B cell (primary cell): ENCODE measurements around the gene ANGPTL2. TPM values are rescaled to one million over a fixed set of nuclear protein-coding genes. Genes with fewer than 3 reads are reported as not detected.

Source experiments
- ATAC-seq: fragments of 200-7000 bp; cut with Tn5 transposase; one replicate; pipeline ENCODE4 v1.10.0; 2021; ENCODE audit warnings: low read depth, mild to moderate bottlenecking, moderate number of reproducible peaks, moderate library complexity
- CTCF ChIA-PET: fragments of 350-600 bp; sonication (Branson Sonifier 250); formaldehyde crosslinking; loops from one replicate; lab custom pipeline; 2021; ENCODE audit warnings: antibody characterized with exemption, inconsistent platforms; lab: Charles Lee
- POLR2A ChIA-PET: fragments of 350-600 bp; sonication (Branson Sonifier 250); formaldehyde crosslinking; loops from one replicate; lab custom pipeline; 2021; ENCODE audit warnings: antibody characterized with exemption; lab: Charles Lee
- DNase-seq: peaks from one replicate; pipeline ENCODE4 v3.0.0; 2013
- H2AFZ ChIP-seq: 2 replicates; pipeline ENCODE4 v1.6.1; 2012; ENCODE audit warnings: mild to moderate bottlenecking, low read depth, low read length; ENCODE audit not compliant: insufficient read depth, poor library complexity, severe bottlenecking
- H3K27ac ChIP-seq, 2 donors: 1 replicate in 1 of 2; 2 replicates in 1 of 2; pipeline ENCODE4 v1.5.1; 2012 to 2013; ENCODE audit warnings: low read length in 2 of 2, mild to moderate bottlenecking in 2 of 2, moderate library complexity in 1 of 2
- H3K27me3 ChIP-seq, 4 experiments: fragments of 200-600 bp in 1 of 4; sonication (generic) in 1 of 4; replicated peaks in 1 of 4; 1 replicate in 2 of 4; 2 replicates in 2 of 4; pipeline versions ENCODE4 v1.6.1 to v1.7.0; 2013 to 2016; ENCODE audit warnings: low read length in 3 of 4, mild to moderate bottlenecking in 2 of 4, mixed read lengths in 1 of 4, moderate library complexity in 1 of 4; ENCODE audit not compliant: insufficient read depth in 4 of 4, control insufficient read depth in 3 of 4; ENCODE audit errors: control extremely low read depth in 1 of 4
- H3K36me3 ChIP-seq, 2 experiments: replicated peaks in 1 of 2; 1 replicate in 1 of 2; 2 replicates in 1 of 2; pipeline versions ENCODE4 v1.6.1 to v1.7.1; 2013; ENCODE audit warnings: low read length in 1 of 2; ENCODE audit not compliant: insufficient read depth in 2 of 2, control insufficient read depth in 1 of 2; ENCODE audit errors: control extremely low read depth in 1 of 2, extremely low read depth in 1 of 2
- H3K4me1 ChIP-seq, 2 donors: fragments of 200-600 bp in 1 of 2; sonication (generic) in 1 of 2; 1 replicate in 1 of 2; 2 replicates in 1 of 2; pipeline versions ENCODE4 v1.5.1 to v1.6.1; 2013 to 2017; ENCODE audit warnings: low read length in 2 of 2; ENCODE audit not compliant: control insufficient read depth in 2 of 2, insufficient read depth in 2 of 2
- H3K4me2 ChIP-seq: replicated peaks from 2 replicates; pipeline ENCODE3; 2012; ENCODE audit warnings: mild to moderate bottlenecking, low read depth, low read length; ENCODE audit not compliant: poor library complexity, severe bottlenecking
- H3K4me3 ChIP-seq, 5 experiments: fragments of 200-600 bp in 1 of 5; sonication (generic) in 1 of 5; 1 replicate in 3 of 5; 2 replicates in 2 of 5; pipeline versions ENCODE4 v1.5.1 to v1.7.0; 2011 to 2016; ENCODE audit warnings: low read length in 4 of 5, mild to moderate bottlenecking in 4 of 5, low read depth in 2 of 5, control low read depth in 1 of 5, moderate library complexity in 1 of 5; ENCODE audit not compliant: insufficient read depth in 1 of 5; ENCODE audit errors: control extremely low read depth in 1 of 5, extremely low read depth in 1 of 5
- H3K79me2 ChIP-seq: fragments of 200-600 bp; sonication (generic); one replicate; pipeline ENCODE4 v1.6.0; 2016; ENCODE audit warnings: low read length; ENCODE audit not compliant: control insufficient read depth, insufficient read depth
- H3K9ac ChIP-seq: fragments of 200-600 bp; sonication (generic); 2 replicates; pipeline ENCODE4 v1.6.1; 2017; ENCODE audit warnings: mild to moderate bottlenecking, low read length, moderate library complexity
- H3K9me3 ChIP-seq, 3 donors: one replicate each; pipeline versions ENCODE4 v1.6.1 to v1.7.1; 2013; ENCODE audit warnings: low read length in 2 of 3; ENCODE audit not compliant: control insufficient read depth in 2 of 3, insufficient read depth in 1 of 3; ENCODE audit errors: control extremely low read depth in 1 of 3
- H4K20me1 ChIP-seq: 2 replicates; pipeline ENCODE4 v1.6.0; 2012; ENCODE audit warnings: mild to moderate bottlenecking, low read length; ENCODE audit not compliant: insufficient read depth, control insufficient read depth, poor library complexity, severe bottlenecking
- H3K27ac Mint-ChIP-seq: one replicate; pipeline ENCODE4 v1.8.0; 2021; ENCODE audit warnings: mixed read lengths
- H3K27me3 Mint-ChIP-seq: one replicate; pipeline ENCODE4 v1.8.0; 2021; ENCODE audit warnings: mixed read lengths
- H3K4me1 Mint-ChIP-seq: one replicate; pipeline ENCODE4 v1.8.0; 2021; ENCODE audit warnings: mixed read lengths
- H3K4me3 Mint-ChIP-seq: one replicate; pipeline ENCODE4 v1.8.0; 2021; ENCODE audit warnings: mixed read lengths
- H3K9me3 Mint-ChIP-seq: one replicate; pipeline ENCODE4 v1.8.0; 2022; ENCODE audit warnings: mixed read lengths; ENCODE audit not compliant: insufficient read depth
- EZH2 ChIP-seq: IDR thresholded peaks from 2 replicates; pipeline ENCODE4 v1.6.1; 2012; ENCODE audit warnings: borderline replicate concordance, low read depth, mild to moderate bottlenecking, moderate library complexity, low read length; ENCODE audit not compliant: insufficient read depth, poor library complexity, severe bottlenecking
- WGBS: methylation state at CpG from one replicate; pipeline ENCODE4 v1.1.5; 2013; ENCODE audit warnings: missing lambda C conversion rate; ENCODE audit not compliant: insufficient coverage; 5-methylcytosine and 5-hydroxymethylcytosine counted together
- intact Hi-C: fragments of 100-400 bp; cut with micrococcal nuclease; formaldehyde crosslinking; loops from one replicate; pipeline ENCODE4 v1.10.0; 2022
- polyA plus RNA-seq: library from polyadenylated mRNA; depleted of rRNA; stranded (reverse); fragments of >200 nt; gene quantifications from 2 replicates; pipeline ENCODE4 v1.2.3, GENCODE V29; 2012
- total RNA-seq, 2 donors: library from RNA; stranded (reverse); fragments of 120-200 nt in 1 of 2; gene quantifications; 1 replicate in 1 of 2; 2 replicates in 1 of 2; pipeline versions ENCODE4 v1.2.3 to v1.2.4, GENCODE V29; 2013 to 2022
- TF ChIP-seq, protein P1 (sequence below): fragments of 200-600 bp; IDR thresholded peaks from one replicate; pipeline ENCODE4 v1.8.0; 2022; ENCODE audit warnings: antibody characterized with exemption, mild to moderate bottlenecking

ANGPTL2 gene
- total and polyA plus RNA-seq, 2 donors (not counting 1 experiment from before 2014, with no cell fraction given): not detected

DNA sequence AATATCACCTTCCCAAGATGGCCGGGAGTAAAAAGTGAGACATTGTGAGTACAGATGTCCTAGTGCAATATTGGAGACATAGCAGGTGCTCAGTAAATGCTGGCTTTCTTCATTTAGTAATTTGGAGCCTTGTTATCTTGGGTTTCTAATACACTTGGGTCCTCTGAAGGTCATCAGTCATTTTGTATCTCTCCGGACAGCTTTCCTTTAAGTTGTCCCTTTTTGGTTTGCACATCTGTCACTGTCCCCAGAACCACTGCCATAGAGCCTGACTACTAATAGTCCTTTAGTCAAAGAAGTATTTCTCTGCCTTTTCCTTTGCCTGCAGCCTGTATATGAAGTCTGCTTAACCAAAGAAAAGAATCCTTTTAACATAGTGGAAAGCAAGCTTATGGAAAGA lies 7.8 kb upstream of the ANGPTL2 start:
- no peak overlapping the region for H2AFZ ChIP-seq
- ChIA-PET POLR2A (no interaction called here), CTCF (no interaction called here)
- H3K27me3 Mint-ChIP-seq: no peaks in the 10 kb centered on the region
- no peak overlapping the region for H3K4me2 ChIP-seq
- no peaks in the 10 kb centered on the region for H3K9me3 Mint-ChIP-seq
- no peak overlapping the region for H3K27ac ChIP-seq
- H3K79me2 ChIP-seq: no peaks in the 10 kb centered on the region
- no peak for DNase-seq
- WGBS: no CpG with 5 or more reads among the region's 2 CpGs
- no peak overlapping the region for H3K4me3 Mint-ChIP-seq
- no peak overlapping the region for H3K9ac ChIP-seq
- no peaks in the 10 kb centered on the region for H4K20me1 ChIP-seq
- H3K4me1 Mint-ChIP-seq: no peaks in the 10 kb centered on the region
- H3K4me1 ChIP-seq: no peaks in the 10 kb centered on the region
- H3K9me3 ChIP-seq: no peaks in the 10 kb centered on the region
- no peak overlapping the region for H3K4me3 ChIP-seq
- TF ChIP-seq, protein P1, sequence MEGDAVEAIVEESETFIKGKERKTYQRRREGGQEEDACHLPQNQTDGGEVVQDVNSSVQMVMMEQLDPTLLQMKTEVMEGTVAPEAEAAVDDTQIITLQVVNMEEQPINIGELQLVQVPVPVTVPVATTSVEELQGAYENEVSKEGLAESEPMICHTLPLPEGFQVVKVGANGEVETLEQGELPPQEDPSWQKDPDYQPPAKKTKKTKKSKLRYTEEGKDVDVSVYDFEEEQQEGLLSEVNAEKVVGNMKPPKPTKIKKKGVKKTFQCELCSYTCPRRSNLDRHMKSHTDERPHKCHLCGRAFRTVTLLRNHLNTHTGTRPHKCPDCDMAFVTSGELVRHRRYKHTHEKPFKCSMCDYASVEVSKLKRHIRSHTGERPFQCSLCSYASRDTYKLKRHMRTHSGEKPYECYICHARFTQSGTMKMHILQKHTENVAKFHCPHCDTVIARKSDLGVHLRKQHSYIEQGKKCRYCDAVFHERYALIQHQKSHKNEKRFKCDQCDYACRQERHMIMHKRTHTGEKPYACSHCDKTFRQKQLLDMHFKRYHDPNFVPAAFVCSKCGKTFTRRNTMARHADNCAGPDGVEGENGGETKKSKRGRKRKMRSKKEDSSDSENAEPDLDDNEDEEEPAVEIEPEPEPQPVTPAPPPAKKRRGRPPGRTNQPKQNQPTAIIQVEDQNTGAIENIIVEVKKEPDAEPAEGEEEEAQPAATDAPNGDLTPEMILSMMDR: no peak
- TF ChIP-seq EZH2: no peak
- H3K27ac Mint-ChIP-seq: no peak overlapping the region
- ATAC-seq: no peak
- H3K36me3 ChIP-seq: no peaks in the 10 kb centered on the region
- intact Hi-C loops: no loop called here
- no peaks in the 10 kb centered on the region for H3K27me3 ChIP-seq

DNA sequence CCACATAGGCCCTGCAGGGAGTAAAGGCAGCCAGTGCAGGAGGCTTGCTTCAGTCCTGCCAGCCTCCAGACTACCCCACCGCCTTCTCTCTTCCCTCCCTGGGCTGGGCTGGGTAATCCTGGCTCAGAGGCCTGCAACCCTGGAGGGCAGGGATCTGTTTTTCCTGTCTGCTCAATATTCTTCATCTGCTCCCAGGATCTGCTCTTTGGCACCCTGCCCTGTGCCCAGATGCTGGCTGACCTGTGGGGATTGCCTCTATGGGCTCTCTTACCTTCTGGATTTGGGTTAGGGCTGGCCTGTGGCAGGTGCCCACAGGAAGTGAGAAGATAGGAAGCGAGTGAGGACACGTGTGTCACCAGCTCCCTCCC lies 7.3 kb upstream of the ANGPTL2 start:
- Histone ChIP-seq H3K27ac (no peak overlapping the region), H4K20me1 (no peaks in the 10 kb centered on the region), H3K36me3 (no peaks in the 10 kb centered on the region), H2AFZ (no peak overlapping the region), H3K27me3 (no peaks in the 10 kb centered on the region), H3K9me3 (no peaks in the 10 kb centered on the region), H3K4me2 (no peak overlapping the region), H3K79me2 (no peaks in the 10 kb centered on the region), H3K4me1 (no peaks in the 10 kb centered on the region), H3K9ac (no peak overlapping the region), H3K4me3 (no peak overlapping the region)
- no peaks in the 10 kb centered on the region for H3K9me3 Mint-ChIP-seq
- no peak for ATAC-seq
- H3K4me3 Mint-ChIP-seq: no peak overlapping the region
- DNase-seq: no peak
- no peak overlapping the region for H3K27ac Mint-ChIP-seq
- intact Hi-C loops: no loop called here
- H3K27me3 Mint-ChIP-seq: no peaks in the 10 kb centered on the region
- WGBS: 90% methylated on average over 3 of the region's 3 CpGs
- no peaks in the 10 kb centered on the region for H3K4me1 Mint-ChIP-seq
- POLR2A ChIA-PET: no interaction called here
- CTCF ChIA-PET: no interaction called here
- no peak for TF ChIP-seq EZH2
- TF ChIP-seq, protein P1: no peak
